Thyroid gland (tissue), 4 donors: ENCODE measurements around the gene ARHGEF28. TPM values are rescaled to one million over a fixed set of nuclear protein-coding genes. Genes with fewer than 3 reads are reported as not detected.
A peak's percentile ranks its signal among the peaks of the same experiment; 100 is the strongest.

Experiments used
- DNase-seq, 2 donors: peaks; one replicate each; pipeline ENCODE4 v3.0.0-alpha.2; 2019
- H3K27ac ChIP-seq, 3 donors: fragments of 200-600 bp; sonication (generic); 1 replicate in 2 of 3; 2 replicates in 1 of 3; pipeline ENCODE4 v1.5.1; 2016 to 2019; ENCODE audit warnings: mild to moderate bottlenecking in 1 of 3, moderate library complexity in 1 of 3
- H3K27me3 ChIP-seq: fragments of 200-600 bp; sonication (generic); one replicate; pipeline ENCODE4 v1.5.1; 2019
- H3K36me3 ChIP-seq, 2 donors: fragments of 200-600 bp; sonication (generic); one replicate each; pipeline ENCODE4 v1.5.1; 2016 to 2019
- H3K4me1 ChIP-seq, 2 donors: fragments of 200-600 bp; sonication (generic); one replicate each; pipeline ENCODE4 v1.5.1; 2017 to 2019
- H3K4me3 ChIP-seq, 3 donors: fragments of 200-600 bp; sonication (generic); replicated peaks in 1 of 3; 1 replicate in 2 of 3; 2 replicates in 1 of 3; pipeline ENCODE4 v1.5.1; 2016; ENCODE audit warnings: mild to moderate bottlenecking in 1 of 3
- H3K9me3 ChIP-seq: fragments of 200-600 bp; sonication (generic); one replicate; pipeline ENCODE4 v1.5.1; 2017
- POLR2A ChIP-seq, 2 donors: fragments of 450-650 bp; IDR thresholded peaks; one replicate each; pipeline ENCODE4 v1.6.1; 2017; ENCODE audit warnings: antibody characterized with exemption in 2 of 2, mild to moderate bottlenecking in 2 of 2, moderate library complexity in 1 of 2
- WGBS, 2 donors: methylation state at CpG; one replicate each; pipeline ENCODE4 v1.1.5; 2017; 5-methylcytosine and 5-hydroxymethylcytosine counted together
- intact Hi-C: fragments of 100-400 bp; cut with DNase I; formaldehyde crosslinking; loops from one replicate; pipeline ENCODE4 v1.15.1; 2023
- total RNA-seq, 4 donors: library from RNA; depleted of rRNA; stranded (reverse); fragments of >200 nt; gene quantifications; one replicate each; pipeline ENCODE4 v1.2.3, GENCODE V29; 2016
- TF ChIP-seq, protein P1 (sequence below), 6 experiments: fragments of 200-600 bp in 3 of 6; fragments of 450-650 bp in 3 of 6; sonication (generic) in 3 of 6; IDR thresholded peaks; one replicate each; pipeline ENCODE4 v1.5.1; 2016 to 2019; ENCODE audit warnings: antibody characterized with exemption in 6 of 6, mild to moderate bottlenecking in 2 of 6, inconsistent platforms in 1 of 6, moderate library complexity in 1 of 6

The ARHGEF28 gene
- total RNA-seq, 4 donors from 2014 or later, result 43.6 to 58.8 (median 55.3) TPM

- Histone ChIP-seq H3K27ac (no peak overlapping the region), H3K36me3 (no peaks in the 10 kb centered on the region), H3K4me3 (no peak overlapping the region), H3K4me1 (peaks cover 0 to 11% of the 10 kb centered on the region in 2 donors), H3K9me3 (no peaks in the 10 kb centered on the region), H3K27me3 (no peaks in the 10 kb centered on the region)
- 96 to 98% methylated on average over 5 of the region's 5 CpGs for WGBS, 2 donors
- intact Hi-C loops, result no loop called here
- TF ChIP-seq, protein P1, sequence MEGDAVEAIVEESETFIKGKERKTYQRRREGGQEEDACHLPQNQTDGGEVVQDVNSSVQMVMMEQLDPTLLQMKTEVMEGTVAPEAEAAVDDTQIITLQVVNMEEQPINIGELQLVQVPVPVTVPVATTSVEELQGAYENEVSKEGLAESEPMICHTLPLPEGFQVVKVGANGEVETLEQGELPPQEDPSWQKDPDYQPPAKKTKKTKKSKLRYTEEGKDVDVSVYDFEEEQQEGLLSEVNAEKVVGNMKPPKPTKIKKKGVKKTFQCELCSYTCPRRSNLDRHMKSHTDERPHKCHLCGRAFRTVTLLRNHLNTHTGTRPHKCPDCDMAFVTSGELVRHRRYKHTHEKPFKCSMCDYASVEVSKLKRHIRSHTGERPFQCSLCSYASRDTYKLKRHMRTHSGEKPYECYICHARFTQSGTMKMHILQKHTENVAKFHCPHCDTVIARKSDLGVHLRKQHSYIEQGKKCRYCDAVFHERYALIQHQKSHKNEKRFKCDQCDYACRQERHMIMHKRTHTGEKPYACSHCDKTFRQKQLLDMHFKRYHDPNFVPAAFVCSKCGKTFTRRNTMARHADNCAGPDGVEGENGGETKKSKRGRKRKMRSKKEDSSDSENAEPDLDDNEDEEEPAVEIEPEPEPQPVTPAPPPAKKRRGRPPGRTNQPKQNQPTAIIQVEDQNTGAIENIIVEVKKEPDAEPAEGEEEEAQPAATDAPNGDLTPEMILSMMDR (IDR thresholded peaks at IDR 0.05), result no peak
- TF ChIP-seq POLR2A (IDR thresholded peaks at IDR 0.05), result no peak
- no peak for DNase-seq
Observed at GRCh38 chr5:73709536-73710129, 83.6 kb downstream of the ARHGEF28 start.

GRCh38 chr5:73716284-73716808 lies 90.3 kb downstream of the ARHGEF28 start:
- H3K4me3 ChIP-seq, result no peak overlapping the region
- DNase-seq, result peak in 1 of 2 donors; percentile 13
- H3K27ac ChIP-seq, result peak overlapping the region; percentile 7 to 35 (median 19)
- H3K9me3 ChIP-seq, result no peaks in the 10 kb centered on the region
- WGBS, 2 donors, result 85 to 96% methylated on average over 3 of the region's 3 CpGs
- H3K36me3 ChIP-seq, result no peaks in the 10 kb centered on the region
- H3K27me3 ChIP-seq, result no peaks in the 10 kb centered on the region
- H3K4me1 ChIP-seq, result peaks cover 17 to 23% of the 10 kb centered on the region in 2 donors
- intact Hi-C loops, result no loop called here
- TF ChIP-seq, protein P1 (IDR thresholded peaks at IDR 0.05), result no peak
- TF ChIP-seq POLR2A (IDR thresholded peaks at IDR 0.05), result no peak

DNA sequence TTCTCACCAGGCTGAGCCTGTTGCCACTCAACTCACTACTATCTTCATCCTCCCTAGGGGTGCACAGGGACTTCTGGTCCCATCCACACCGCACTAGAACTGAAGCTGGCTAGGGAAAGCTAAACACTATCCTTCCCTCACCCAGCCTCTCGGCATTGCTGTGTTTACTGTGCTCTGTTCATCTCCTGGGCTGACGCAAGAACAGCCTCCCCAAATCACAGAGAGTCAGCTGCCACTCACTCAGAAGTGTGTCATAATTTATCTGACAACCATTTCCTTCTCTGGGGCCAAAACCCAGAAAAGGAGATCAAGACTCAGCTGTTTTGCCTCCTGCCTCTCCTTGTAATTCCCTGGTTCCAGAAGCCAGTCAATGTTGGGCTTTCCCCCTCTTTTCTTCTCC lies 92.8 kb downstream of the ARHGEF28 start:
- DNase-seq, result no peak
- 96 to 97% methylated on average over 3 of the region's 3 CpGs for WGBS, 2 donors
- no peaks in the 10 kb centered on the region for H3K9me3 ChIP-seq
- H3K27ac ChIP-seq, result no peak overlapping the region
- no peak overlapping the region for H3K4me3 ChIP-seq
- no peaks in the 10 kb centered on the region for H3K36me3 ChIP-seq
- H3K27me3 ChIP-seq, result no peaks in the 10 kb centered on the region
- intact Hi-C loops, result no loop called here
- peaks cover 17 to 22% of the 10 kb centered on the region in 2 donors for H3K4me1 ChIP-seq
- TF ChIP-seq POLR2A (IDR thresholded peaks at IDR 0.05), result no peak

GRCh38 chr5:73719632-73720031 lies 93.6 kb downstream of the ARHGEF28 start:
- Histone ChIP-seq H3K27me3 (no peaks in the 10 kb centered on the region), H3K4me1 (peaks cover 17 to 22% of the 10 kb centered on the region in 2 donors), H3K9me3 (no peaks in the 10 kb centered on the region), H3K27ac (no peak overlapping the region), H3K36me3 (no peaks in the 10 kb centered on the region), H3K4me3 (no peak overlapping the region)
- DNase-seq, result no peak
- intact Hi-C loops, result no loop called here
- TF ChIP-seq POLR2A (IDR thresholded peaks at IDR 0.05), result no peak
- TF ChIP-seq, protein P1 (IDR thresholded peaks at IDR 0.05), result no peak
- WGBS, 2 donors, result 80 to 87% methylated on average over 3 of the region's 3 CpGs

- intact Hi-C loops, result no loop called here
- WGBS, 2 donors, result 15 to 20% methylated on average over 1 of the region's 1 CpG
- no peak for DNase-seq
- no peaks in the 10 kb centered on the region for H3K27me3 ChIP-seq
- H3K4me1 ChIP-seq, result peaks cover 19 to 22% of the 10 kb centered on the region in 2 donors
- TF ChIP-seq, protein P1 (IDR thresholded peaks at IDR 0.05), result no peak
- no peak for TF ChIP-seq POLR2A (IDR thresholded peaks at IDR 0.05)
- H3K36me3 ChIP-seq, result no peaks in the 10 kb centered on the region
- H3K9me3 ChIP-seq, result no peaks in the 10 kb centered on the region
- no peak overlapping the region for H3K27ac ChIP-seq
- H3K4me3 ChIP-seq, result no peak overlapping the region
Observed at GRCh38 chr5:73722231-73722630, 96.2 kb downstream of the ARHGEF28 start.
